Fibroblast of lung (primary cell): ENCODE results near the gene RILPL2. TPM values are rescaled to one million over a fixed set of nuclear protein-coding genes. Genes with fewer than 3 reads are reported as not detected.
"Not testable (repeated sequence)": the region's sequence is repeated elsewhere in the genome, so short reads cannot be mapped to it uniquely, and the experiment has no call there.

ENCODE experiments used
- DNase-seq, 2 donors: peaks; one replicate each; pipeline versions ENCODE4 v3.0.0 to v3.0.0-alpha.2; 2010; ENCODE audit warnings: low read depth in 2 of 2
- H2AFZ ChIP-seq: 2 replicates; pipeline ENCODE4 v1.5.1; 2012; ENCODE audit warnings: low read length, control low read depth, inconsistent platforms
- H3K27ac ChIP-seq: 2 replicates; pipeline ENCODE4 v1.5.1; 2011; ENCODE audit warnings: low read length, control low read depth; ENCODE audit not compliant: insufficient read depth
- H3K27me3 ChIP-seq: 2 replicates; pipeline ENCODE4 v1.5.1; 2011; ENCODE audit warnings: mild to moderate bottlenecking, low read length; ENCODE audit not compliant: control insufficient read depth, insufficient read depth
- H3K36me3 ChIP-seq: 2 replicates; pipeline ENCODE4 v1.5.1; 2011; ENCODE audit warnings: low read length; ENCODE audit not compliant: control insufficient read depth, insufficient read depth
- H3K4me1 ChIP-seq: 2 replicates; pipeline ENCODE4 v1.5.1; 2011; ENCODE audit warnings: low read length; ENCODE audit not compliant: control insufficient read depth, insufficient read depth; ENCODE audit errors: extremely low read depth
- H3K4me2 ChIP-seq: 2 replicates; pipeline ENCODE4 v1.5.1; 2011; ENCODE audit warnings: low read length, control low read depth; ENCODE audit not compliant: insufficient read depth; ENCODE audit errors: extremely low read depth
- H3K4me3 ChIP-seq, 4 experiments: fragments of 200-600 bp in 1 of 4; sonication (generic) in 1 of 4; replicated peaks in 1 of 4; 2 replicates each; pipeline ENCODE4 v1.5.1; 2011 to 2016; ENCODE audit warnings: low read length in 4 of 4, low read depth in 3 of 4, mild to moderate bottlenecking in 3 of 4, control low read depth in 2 of 4, inconsistent platforms in 1 of 4, mixed read lengths in 1 of 4; ENCODE audit not compliant: insufficient read depth in 1 of 4; ENCODE audit errors: control extremely low read depth in 1 of 4
- H3K79me2 ChIP-seq: 2 replicates; pipeline ENCODE4 v1.5.1; 2012; ENCODE audit warnings: mild to moderate bottlenecking, low read length, inconsistent platforms; ENCODE audit not compliant: control insufficient read depth, insufficient read depth
- H3K9ac ChIP-seq: 2 replicates; pipeline ENCODE4 v1.5.1; 2011; ENCODE audit warnings: mild to moderate bottlenecking, low read length, control low read depth; ENCODE audit not compliant: insufficient read depth
- H3K9me3 ChIP-seq: 2 replicates; pipeline ENCODE4 v1.5.1; 2012; ENCODE audit warnings: low read depth, low read length; ENCODE audit not compliant: control insufficient read depth, insufficient read depth
- H4K20me1 ChIP-seq: 2 replicates; pipeline ENCODE4 v1.5.1; 2011; ENCODE audit warnings: low read length; ENCODE audit not compliant: control insufficient read depth, insufficient read depth; ENCODE audit errors: extremely low read depth
- EZH2 ChIP-seq: IDR thresholded peaks from 2 replicates; pipeline ENCODE4 v1.5.1; 2012; ENCODE audit warnings: low read length, control low read depth, mild to moderate bottlenecking; ENCODE audit errors: missing control alignments
- polyA plus RNA-seq, 2 donors: library from polyadenylated mRNA; depleted of rRNA in 1 of 2; stranded (reverse) in 1 of 2; unstranded in 1 of 2; fragments of >200 nt; gene quantifications; 2 replicates each; pipeline ENCODE4 v1.2.1, GENCODE V29; 2011 to 2012; ENCODE audit warnings: missing spikeins in 1 of 2
- total RNA-seq: library from RNA; depleted of rRNA; stranded (reverse); fragments of >200 nt; gene quantifications from 2 replicates; pipeline ENCODE4 v1.2.1, GENCODE V29; 2014
- TF ChIP-seq, protein P1 (sequence below), 2 donors: IDR thresholded peaks in 1 of 2; conservative IDR thresholded peaks in 1 of 2; 1 replicate in 1 of 2; 2 replicates in 1 of 2; pipeline ENCODE4 v1.5.1; 2011 to 2012; ENCODE audit warnings: low read length in 2 of 2, control low read depth in 1 of 2, inconsistent platforms in 1 of 2, low read depth in 1 of 2, mild to moderate bottlenecking in 1 of 2

The RILPL2 gene
- total and polyA plus RNA-seq, 2 donors (not counting 1 experiment from before 2014, with no cell fraction given): 3.7 to 4.5 TPM

DNA sequence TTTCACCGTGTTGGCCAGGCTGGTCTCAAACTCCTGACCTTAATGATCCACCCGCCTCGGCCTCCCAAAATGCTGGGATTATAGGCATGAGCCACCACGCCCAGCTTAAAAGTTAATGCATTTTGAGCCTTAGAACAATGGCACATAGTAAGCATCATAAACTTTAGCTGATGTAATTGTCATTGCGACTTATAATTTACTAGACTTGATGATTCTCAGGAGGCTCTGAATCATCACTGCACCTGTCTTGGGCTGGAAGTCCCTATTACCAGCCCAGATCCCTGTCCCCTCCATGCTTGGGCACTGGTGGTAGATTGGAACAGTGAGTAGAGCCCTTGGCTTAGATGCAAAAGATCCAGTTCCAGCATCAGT lies 26.5 kb downstream of the RILPL2 start:
- no peaks in the 10 kb centered on the region for H3K27me3 ChIP-seq
- H3K36me3 ChIP-seq: peaks cover 3% of the 10 kb centered on the region
- H3K9me3 ChIP-seq: no peaks in the 10 kb centered on the region
- no peaks in the 10 kb centered on the region for H3K4me1 ChIP-seq
- H4K20me1 ChIP-seq: no peaks in the 10 kb centered on the region
- TF ChIP-seq, protein P1, sequence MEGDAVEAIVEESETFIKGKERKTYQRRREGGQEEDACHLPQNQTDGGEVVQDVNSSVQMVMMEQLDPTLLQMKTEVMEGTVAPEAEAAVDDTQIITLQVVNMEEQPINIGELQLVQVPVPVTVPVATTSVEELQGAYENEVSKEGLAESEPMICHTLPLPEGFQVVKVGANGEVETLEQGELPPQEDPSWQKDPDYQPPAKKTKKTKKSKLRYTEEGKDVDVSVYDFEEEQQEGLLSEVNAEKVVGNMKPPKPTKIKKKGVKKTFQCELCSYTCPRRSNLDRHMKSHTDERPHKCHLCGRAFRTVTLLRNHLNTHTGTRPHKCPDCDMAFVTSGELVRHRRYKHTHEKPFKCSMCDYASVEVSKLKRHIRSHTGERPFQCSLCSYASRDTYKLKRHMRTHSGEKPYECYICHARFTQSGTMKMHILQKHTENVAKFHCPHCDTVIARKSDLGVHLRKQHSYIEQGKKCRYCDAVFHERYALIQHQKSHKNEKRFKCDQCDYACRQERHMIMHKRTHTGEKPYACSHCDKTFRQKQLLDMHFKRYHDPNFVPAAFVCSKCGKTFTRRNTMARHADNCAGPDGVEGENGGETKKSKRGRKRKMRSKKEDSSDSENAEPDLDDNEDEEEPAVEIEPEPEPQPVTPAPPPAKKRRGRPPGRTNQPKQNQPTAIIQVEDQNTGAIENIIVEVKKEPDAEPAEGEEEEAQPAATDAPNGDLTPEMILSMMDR (conservative IDR thresholded peaks at IDR 0.05 in 1 of 2, IDR thresholded peaks at IDR 0.05 in 1 of 2; ENCODE audit: low read depth in 1 of 2, low read length in 2 of 2): no peak
- TF ChIP-seq EZH2: no peak
- H3K27ac ChIP-seq: no peak overlapping the region
- no peak overlapping the region for H3K4me2 ChIP-seq
- H2AFZ ChIP-seq: no peak overlapping the region
- no peak for DNase-seq
- no peak overlapping the region for H3K4me3 ChIP-seq
- H3K9ac ChIP-seq: no peak overlapping the region
- no peaks in the 10 kb centered on the region for H3K79me2 ChIP-seq

DNA sequence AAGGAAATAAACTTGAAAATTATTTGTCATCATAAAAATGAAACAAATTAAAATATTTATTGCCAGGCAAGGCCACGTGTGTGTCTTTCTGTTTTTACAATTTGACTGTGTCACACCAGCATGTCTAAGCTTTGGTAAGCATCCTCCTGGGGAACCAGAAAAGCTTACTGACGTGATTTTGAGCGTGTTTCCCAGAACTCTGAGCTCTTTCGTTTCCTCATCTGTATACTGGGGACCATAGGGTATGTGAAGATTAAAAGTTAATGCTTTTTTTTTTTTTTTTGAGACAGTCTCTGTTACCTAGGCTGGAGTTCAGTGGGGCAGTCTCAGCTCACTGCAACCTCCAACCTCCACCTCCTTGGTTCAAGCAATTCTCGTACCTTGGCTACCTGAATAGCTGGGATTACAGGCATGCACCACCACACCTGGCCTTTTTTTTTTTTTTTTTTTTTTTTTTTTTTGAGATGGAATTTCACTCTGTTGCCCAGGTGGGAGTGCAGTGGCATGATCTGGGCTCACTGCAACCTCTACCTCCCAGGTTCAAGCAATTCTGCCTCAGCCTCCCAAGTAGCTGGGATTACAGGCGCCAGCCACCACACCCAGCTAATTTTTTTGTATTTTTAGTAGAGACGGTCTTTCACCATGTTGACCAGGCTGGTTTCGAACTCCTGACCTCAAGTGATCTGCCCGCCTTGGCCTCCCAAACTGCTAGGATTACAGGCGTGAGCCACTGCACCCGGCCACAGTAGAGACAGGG lies 27.0 kb downstream of the RILPL2 start:
- H3K4me1 ChIP-seq, H3K9me3 ChIP-seq, H4K20me1 ChIP-seq, DNase-seq, H3K27ac ChIP-seq, H3K4me3 ChIP-seq, H3K9ac ChIP-seq, H3K36me3 ChIP-seq, H3K27me3 ChIP-seq, H3K4me2 ChIP-seq, H2AFZ ChIP-seq, H3K79me2 ChIP-seq: not testable (repeated sequence)

DNA sequence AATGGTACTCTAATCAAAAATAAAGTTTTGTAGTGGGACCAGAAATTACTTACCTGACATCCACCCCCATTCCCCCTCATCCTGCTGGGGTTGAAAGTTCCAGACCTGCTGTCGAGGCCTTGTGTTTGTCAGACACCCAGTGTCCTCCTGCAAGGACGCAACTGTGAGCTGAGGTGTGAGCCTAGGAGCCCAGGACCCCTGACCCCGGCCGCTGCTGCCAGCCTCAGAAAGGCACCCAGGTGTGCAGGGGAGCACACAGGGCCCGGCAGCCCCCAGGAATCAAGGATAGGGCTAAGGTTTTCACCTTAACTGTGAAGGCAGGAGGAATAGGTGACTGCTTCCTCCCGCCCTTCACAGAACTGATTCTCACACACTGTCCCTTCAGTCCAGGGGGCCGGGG lies 27.9 kb downstream of the RILPL2 start:
- not testable (repeated sequence) for DNase-seq, H3K4me1 ChIP-seq, H3K4me3 ChIP-seq, H3K27me3 ChIP-seq, H3K27ac ChIP-seq, H3K9ac ChIP-seq, H2AFZ ChIP-seq, H3K9me3 ChIP-seq, H3K79me2 ChIP-seq, H4K20me1 ChIP-seq, H3K4me2 ChIP-seq
- H3K36me3 ChIP-seq: peaks cover 10% of the 10 kb centered on the region

DNA sequence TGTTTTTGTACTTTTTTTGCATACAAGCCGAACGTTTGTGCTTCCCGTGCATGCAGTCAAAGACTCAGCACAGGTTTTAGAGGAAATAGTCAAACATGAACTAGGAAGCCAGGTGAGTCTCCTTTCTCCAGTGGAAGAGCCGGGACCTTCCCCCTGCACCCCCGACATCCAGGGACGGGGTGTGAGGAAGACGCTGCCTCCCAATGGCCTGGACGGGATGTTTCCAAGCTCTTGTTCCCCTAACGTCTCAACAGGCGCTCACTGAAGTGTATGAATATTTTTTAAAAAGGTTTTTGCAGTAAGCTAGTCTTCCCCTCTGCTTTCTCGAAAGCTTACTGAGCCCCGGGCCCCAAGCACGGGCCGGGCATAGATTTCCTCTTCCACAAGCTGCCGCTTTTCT lies 28.6 kb downstream of the RILPL2 start:
- peaks cover 14% of the 10 kb centered on the region for H3K36me3 ChIP-seq
- not testable (repeated sequence) for H3K79me2 ChIP-seq, H2AFZ ChIP-seq, H3K4me1 ChIP-seq, H3K9ac ChIP-seq, H4K20me1 ChIP-seq, H3K27me3 ChIP-seq, H3K4me2 ChIP-seq, H3K27ac ChIP-seq, H3K9me3 ChIP-seq, DNase-seq, H3K4me3 ChIP-seq

DNA sequence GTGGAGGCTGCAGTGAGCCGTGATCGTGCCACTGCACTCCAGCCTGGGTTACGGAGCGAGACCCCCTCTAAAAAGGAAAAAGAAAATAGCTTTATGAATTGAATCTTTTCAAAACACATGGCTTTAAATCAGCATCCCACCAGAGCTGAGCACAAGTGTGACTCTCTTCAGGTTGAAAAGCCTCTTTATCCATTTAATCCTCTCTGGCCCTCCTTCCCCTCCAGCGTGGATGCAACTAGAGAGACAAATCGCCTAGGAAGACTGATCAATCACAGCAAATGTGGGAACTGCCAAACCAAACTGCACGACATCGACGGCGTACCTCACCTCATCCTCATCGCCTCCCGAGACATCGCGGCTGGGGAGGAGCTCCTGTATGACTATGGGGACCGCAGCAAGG lies 29.2 kb downstream of the RILPL2 start:
- H3K27ac ChIP-seq, H3K9ac ChIP-seq, H2AFZ ChIP-seq, H3K4me3 ChIP-seq, H3K9me3 ChIP-seq, H4K20me1 ChIP-seq, H3K4me1 ChIP-seq, H3K4me2 ChIP-seq, H3K27me3 ChIP-seq, DNase-seq: not testable (repeated sequence)
- peaks cover 18% of the 10 kb centered on the region for H3K36me3 ChIP-seq
- peaks cover 13% of the 10 kb centered on the region for H3K79me2 ChIP-seq
